ENCODE measurements around the gene TASP1.

- no peak for TF ChIP-seq CTCF (IDR thresholded peaks at IDR 0.05)
- TF ChIP-seq POLR2A (IDR thresholded peaks at IDR 0.05), result no peak
These were observed 225.8 kb downstream of the TASP1 start for GRCh38 chr20:13412806-13413445.
